ENCODE measurements around the gene ZFYVE21. TPM values are rescaled to one million over a fixed set of nuclear protein-coding genes. Genes with fewer than 3 reads are reported as not detected.

ZFYVE21 gene
- total and polyA plus RNA-seq, 2 donors from 2014 or later = 67.8 to 70.9 TPM

GRCh38 chr14:103668117-103668516 is 47.5 kb upstream of the ZFYVE21 start:
- H3K27me3 ChIP-seq (ENCODE audit: control insufficient read depth, insufficient read depth, low read length) = no peaks in the 10 kb centered on the region
- intact Hi-C loops (cut with DNase I) = no loop called here
- no peak for TF ChIP-seq CTCF (IDR thresholded peaks at IDR 0.05; ENCODE audit: borderline replicate concordance, extremely low read depth, insufficient read depth)
- FAIRE-seq (no peak), DNase-seq (no peak)
- no peak overlapping the region for H3K9ac ChIP-seq (ENCODE audit: low read length in 3 of 3)
- peaks cover 0 to 4% (median 0%) of the 10 kb centered on the region in 3 donors for H3K4me1 ChIP-seq (ENCODE audit: control insufficient read depth in 2 of 3, insufficient read depth in 2 of 3, low read depth in 1 of 3, low read length in 3 of 3)
- peaks cover 8 to 44% (median 24%) of the 10 kb centered on the region in 3 donors for H3K36me3 ChIP-seq (ENCODE audit: control insufficient read depth in 2 of 3, insufficient read depth in 3 of 3, low read length in 3 of 3)
- no peak overlapping the region for H3K27ac ChIP-seq (ENCODE audit: low read depth in 2 of 2, low read length in 2 of 2)
- H3K9me3 ChIP-seq (ENCODE audit: control insufficient read depth in 2 of 3, insufficient read depth in 1 of 3, low read length in 3 of 3) = no peaks in the 10 kb centered on the region
- H3K4me3 ChIP-seq (ENCODE audit: low read length in 3 of 3) = no peak overlapping the region

- DNase-seq (no peak), FAIRE-seq (no peak)
- H3K4me1 ChIP-seq (ENCODE audit: control insufficient read depth in 2 of 3, insufficient read depth in 2 of 3, low read depth in 1 of 3, low read length in 3 of 3) = no peaks in the 10 kb centered on the region
- no peak overlapping the region for H3K4me3 ChIP-seq (ENCODE audit: low read length in 3 of 3)
- no peaks in the 10 kb centered on the region for H3K9me3 ChIP-seq (ENCODE audit: control insufficient read depth in 2 of 3, insufficient read depth in 1 of 3, low read length in 3 of 3)
- no peak overlapping the region for H3K27ac ChIP-seq (ENCODE audit: low read depth in 2 of 2, low read length in 2 of 2)
- no peak overlapping the region for H3K9ac ChIP-seq (ENCODE audit: low read length in 3 of 3)
- intact Hi-C loops (cut with DNase I) = no loop called here
- H3K36me3 ChIP-seq (ENCODE audit: control insufficient read depth in 2 of 3, insufficient read depth in 3 of 3, low read length in 3 of 3) = peaks cover 10 to 47% (median 29%) of the 10 kb centered on the region in 3 donors
- H3K27me3 ChIP-seq (ENCODE audit: control insufficient read depth, insufficient read depth, low read length) = no peaks in the 10 kb centered on the region
- no peak for TF ChIP-seq CTCF (IDR thresholded peaks at IDR 0.05; ENCODE audit: borderline replicate concordance, extremely low read depth, insufficient read depth)
Observed at GRCh38 chr14:103669370-103669769, 46.2 kb upstream of the ZFYVE21 start.

DNA sequence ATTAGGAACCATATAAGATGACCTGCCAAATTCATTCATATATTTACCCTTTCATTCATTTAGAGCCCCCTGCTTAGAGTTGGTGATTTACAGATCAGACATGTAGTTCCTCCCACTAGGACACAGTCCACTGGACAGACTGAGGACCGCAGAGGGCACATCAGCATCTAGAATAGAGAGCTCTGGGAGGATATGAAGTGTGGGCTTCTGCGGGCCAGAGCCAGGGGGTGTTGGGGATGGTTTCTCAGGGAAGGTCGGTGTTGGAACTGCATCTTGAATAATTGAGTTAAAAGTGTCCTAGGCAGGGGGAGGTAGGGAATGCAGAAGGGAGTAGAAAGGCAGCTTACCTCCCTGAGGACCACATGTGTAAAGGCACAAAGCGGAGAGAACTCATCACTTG is 43.7 kb upstream of the ZFYVE21 start:
- intact Hi-C loops (cut with DNase I) = no loop called here
- H3K9me3 ChIP-seq (ENCODE audit: control insufficient read depth in 2 of 3, insufficient read depth in 1 of 3, low read length in 3 of 3) = no peaks in the 10 kb centered on the region
- no peak for TF ChIP-seq CTCF (IDR thresholded peaks at IDR 0.05; ENCODE audit: borderline replicate concordance, extremely low read depth, insufficient read depth)
- peak in 3 of 5 donors; percentile 50 to 69 (median 64) for DNase-seq
- no peak for FAIRE-seq
- H3K4me1 ChIP-seq (ENCODE audit: control insufficient read depth in 2 of 3, insufficient read depth in 2 of 3, low read depth in 1 of 3, low read length in 3 of 3) = no peaks in the 10 kb centered on the region
- no peaks in the 10 kb centered on the region for H3K27me3 ChIP-seq (ENCODE audit: control insufficient read depth, insufficient read depth, low read length)
- no peak overlapping the region for H3K4me3 ChIP-seq (ENCODE audit: low read length in 3 of 3)
- H3K27ac ChIP-seq (ENCODE audit: low read depth in 2 of 2, low read length in 2 of 2) = no peak overlapping the region
- no peak overlapping the region for H3K9ac ChIP-seq (ENCODE audit: low read length in 3 of 3)
- peaks cover 16 to 73% (median 43%) of the 10 kb centered on the region in 3 donors for H3K36me3 ChIP-seq (ENCODE audit: control insufficient read depth in 2 of 3, insufficient read depth in 3 of 3, low read length in 3 of 3)

- Histone ChIP-seq H3K9ac (ENCODE audit: low read length in 3 of 3) (no peak overlapping the region), H3K4me3 (ENCODE audit: low read length in 3 of 3) (no peak overlapping the region), H3K9me3 (ENCODE audit: control insufficient read depth in 2 of 3, insufficient read depth in 1 of 3, low read length in 3 of 3) (no peaks in the 10 kb centered on the region), H3K36me3 (ENCODE audit: control insufficient read depth in 2 of 3, insufficient read depth in 3 of 3, low read length in 3 of 3) (peaks cover 15 to 85% (median 52%) of the 10 kb centered on the region in 3 donors), H3K27me3 (ENCODE audit: control insufficient read depth, insufficient read depth, low read length) (no peaks in the 10 kb centered on the region), H3K27ac (ENCODE audit: low read depth in 2 of 2, low read length in 2 of 2) (no peak overlapping the region), H3K4me1 (ENCODE audit: control insufficient read depth in 2 of 3, insufficient read depth in 2 of 3, low read depth in 1 of 3, low read length in 3 of 3) (no peaks in the 10 kb centered on the region)
- TF ChIP-seq CTCF (IDR thresholded peaks at IDR 0.05; ENCODE audit: borderline replicate concordance, extremely low read depth, insufficient read depth) = no peak
- no peak for FAIRE-seq
- DNase-seq = no peak
- intact Hi-C loops (cut with DNase I) = no loop called here
Observed at GRCh38 chr14:103675957-103676356, 39.7 kb upstream of the ZFYVE21 start.
